ENCODE data around the gene MTNR1A. TPM values are rescaled to one million over a fixed set of nuclear protein-coding genes. Genes with fewer than 3 reads are reported as not detected.

MTNR1A gene
- total and polyA plus RNA-seq, 2 donors (not counting 3 experiments of a cell fraction or from before 2014, with no cell fraction given), result not detected

DNA sequence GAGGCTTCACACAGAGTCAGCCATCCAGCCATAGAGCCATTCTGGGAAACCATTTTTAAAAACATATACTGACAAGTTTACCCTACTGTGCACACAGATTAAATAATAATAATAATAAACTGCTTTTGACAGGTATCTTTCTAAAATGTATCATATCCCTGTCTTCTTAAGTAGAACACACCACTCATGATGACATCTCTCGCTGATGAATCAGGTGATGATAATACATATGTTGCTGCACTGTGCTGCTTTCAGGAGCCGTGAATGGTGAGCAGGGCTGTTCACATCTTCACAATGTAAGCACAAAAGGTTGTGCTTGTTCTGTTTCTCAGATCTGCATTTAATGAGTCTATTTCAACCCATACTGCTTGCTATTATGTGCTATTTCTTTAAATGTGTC, 3.5 kb downstream of the MTNR1A start:
- Histone ChIP-seq H3K36me3 (ENCODE audit: control insufficient read depth in 2 of 2, extremely low read depth in 1 of 2, insufficient read depth in 2 of 2, low read length in 2 of 2) (no peaks in the 10 kb centered on the region), H3K9me3 (replicated peaks; ENCODE audit: control insufficient read depth, insufficient read depth, low read length) (no peaks in the 10 kb centered on the region), H2AFZ (ENCODE audit: low read depth, low read length) (no peak overlapping the region), H4K20me1 (replicated peaks; ENCODE audit: control insufficient read depth, extremely low read depth, insufficient read depth, low read length) (no peaks in the 10 kb centered on the region), H3K27me3 (ENCODE audit: control insufficient read depth in 2 of 2, insufficient read depth in 2 of 2, low read length in 2 of 2) (no peaks in the 10 kb centered on the region), H3K4me1 (ENCODE audit: control insufficient read depth, extremely low read depth, insufficient read depth, low read length) (no peaks in the 10 kb centered on the region), H3K4me2 (ENCODE audit: insufficient read depth, low read length) (no peak overlapping the region), H3K79me2 (ENCODE audit: control insufficient read depth, insufficient read depth, low read length) (no peaks in the 10 kb centered on the region), H3K27ac (ENCODE audit: insufficient read depth, low read depth, low read length) (no peak overlapping the region), H3K9ac (replicated peaks; ENCODE audit: extremely low read depth, insufficient read depth, low read length) (no peak overlapping the region), H3K9me1 (replicated peaks; ENCODE audit: control insufficient read depth, extremely low read depth, insufficient read depth, low read length) (no peaks in the 10 kb centered on the region), H3K4me3 (replicated peaks in 1 of 3; ENCODE audit: insufficient read depth in 1 of 3, low read depth in 1 of 3, low read length in 3 of 3) (no peak overlapping the region)
- TF ChIP-seq, protein P1, sequence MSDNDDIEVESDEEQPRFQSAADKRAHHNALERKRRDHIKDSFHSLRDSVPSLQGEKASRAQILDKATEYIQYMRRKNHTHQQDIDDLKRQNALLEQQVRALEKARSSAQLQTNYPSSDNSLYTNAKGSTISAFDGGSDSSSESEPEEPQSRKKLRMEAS (IDR thresholded peaks at IDR 0.05; ENCODE audit: insufficient read depth, insufficient read length), result no peak
- TF ChIP-seq JUN (IDR thresholded peaks at IDR 0.05; ENCODE audit: borderline replicate concordance, insufficient read depth, insufficient read length, low read depth) (no peak), POLR2A (IDR thresholded peaks at IDR 0.05; ENCODE audit: low read depth, low read length) (no peak)
- dilution Hi-C loops (cut with MboI; ENCODE audit: extremely low pct_ligation_motif_present, low sequenced_read_pairs) (no loop called here), intact Hi-C loops (cut with micrococcal nuclease) (no loop called here)
- DNase-seq (ENCODE audit: low read depth, low spot score), result no peak
- ChIA-PET POLR2A (no interaction called here), CTCF (no interaction called here)
- no TSS peak for BruUV-seq (replicated peaks)
- FAIRE-seq, result no peak

DNA sequence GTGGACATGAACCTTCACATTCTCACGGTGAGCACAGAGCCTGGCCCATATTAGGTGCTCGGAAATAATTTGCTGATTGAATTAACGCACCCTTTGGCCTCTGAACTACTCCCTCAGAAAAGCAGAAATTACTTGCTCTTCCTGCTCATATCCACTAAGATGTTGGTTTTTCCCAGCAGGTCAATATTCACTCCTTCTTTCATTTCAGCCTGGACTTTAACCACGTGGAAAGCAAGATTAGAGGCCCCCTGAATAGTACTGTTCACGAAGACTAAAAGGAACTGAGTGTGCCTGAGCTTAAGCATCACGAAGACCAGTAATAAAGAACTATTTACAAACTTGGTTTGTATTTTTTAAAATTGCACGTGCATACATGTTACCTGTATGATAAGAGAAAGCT, 9.9 kb downstream of the MTNR1A start:
- Histone ChIP-seq H3K4me3 (replicated peaks in 1 of 3; ENCODE audit: insufficient read depth in 1 of 3, low read depth in 1 of 3, low read length in 3 of 3) (no peak overlapping the region), H3K27ac (ENCODE audit: insufficient read depth, low read depth, low read length) (no peak overlapping the region), H3K9me1 (replicated peaks; ENCODE audit: control insufficient read depth, extremely low read depth, insufficient read depth, low read length) (no peaks in the 10 kb centered on the region), H3K9me3 (replicated peaks; ENCODE audit: control insufficient read depth, insufficient read depth, low read length) (no peaks in the 10 kb centered on the region), H3K4me1 (ENCODE audit: control insufficient read depth, extremely low read depth, insufficient read depth, low read length) (no peaks in the 10 kb centered on the region), H3K9ac (replicated peaks; ENCODE audit: extremely low read depth, insufficient read depth, low read length) (no peak overlapping the region), H3K79me2 (ENCODE audit: control insufficient read depth, insufficient read depth, low read length) (no peaks in the 10 kb centered on the region), H3K27me3 (ENCODE audit: control insufficient read depth in 2 of 2, insufficient read depth in 2 of 2, low read length in 2 of 2) (no peaks in the 10 kb centered on the region), H3K4me2 (ENCODE audit: insufficient read depth, low read length) (no peak overlapping the region), H4K20me1 (replicated peaks; ENCODE audit: control insufficient read depth, extremely low read depth, insufficient read depth, low read length) (no peaks in the 10 kb centered on the region), H3K36me3 (ENCODE audit: control insufficient read depth in 2 of 2, extremely low read depth in 1 of 2, insufficient read depth in 2 of 2, low read length in 2 of 2) (no peaks in the 10 kb centered on the region), H2AFZ (ENCODE audit: low read depth, low read length) (no peak overlapping the region)
- intact Hi-C loops (cut with micrococcal nuclease) (no loop called here), dilution Hi-C loops (cut with MboI; ENCODE audit: extremely low pct_ligation_motif_present, low sequenced_read_pairs) (no loop called here)
- no peak for DNase-seq (ENCODE audit: low read depth, low spot score)
- ChIA-PET POLR2A (no interaction called here), CTCF (no interaction called here)
- no TSS peak for BruUV-seq (replicated peaks)
- no peak for FAIRE-seq
- TF ChIP-seq EZH2 (IDR thresholded peaks at IDR 0.05; ENCODE audit: borderline replicate concordance, low read depth, low read length, severe bottlenecking) (no peak), POLR2A (IDR thresholded peaks at IDR 0.05; ENCODE audit: low read depth, low read length) (no peak), GATA2 (IDR thresholded peaks at IDR 0.05; ENCODE audit: insufficient read depth, insufficient read length, low read depth, low read length) (no peak), FOS (IDR thresholded peaks at IDR 0.05; ENCODE audit: borderline replicate concordance, insufficient read depth, low read length) (no peak), JUN (IDR thresholded peaks at IDR 0.05; ENCODE audit: borderline replicate concordance, insufficient read depth, insufficient read length, low read depth) (no peak), MYC (IDR thresholded peaks at IDR 0.05; ENCODE audit: low read depth, low read length) (no peak), POLR2AphosphoS5 (IDR thresholded peaks at IDR 0.05; ENCODE audit: insufficient read depth, low read depth, low read length) (no peak)
- TF ChIP-seq, protein P1 (IDR thresholded peaks at IDR 0.05; ENCODE audit: insufficient read depth, insufficient read length), result no peak
- TF ChIP-seq, protein P2, sequence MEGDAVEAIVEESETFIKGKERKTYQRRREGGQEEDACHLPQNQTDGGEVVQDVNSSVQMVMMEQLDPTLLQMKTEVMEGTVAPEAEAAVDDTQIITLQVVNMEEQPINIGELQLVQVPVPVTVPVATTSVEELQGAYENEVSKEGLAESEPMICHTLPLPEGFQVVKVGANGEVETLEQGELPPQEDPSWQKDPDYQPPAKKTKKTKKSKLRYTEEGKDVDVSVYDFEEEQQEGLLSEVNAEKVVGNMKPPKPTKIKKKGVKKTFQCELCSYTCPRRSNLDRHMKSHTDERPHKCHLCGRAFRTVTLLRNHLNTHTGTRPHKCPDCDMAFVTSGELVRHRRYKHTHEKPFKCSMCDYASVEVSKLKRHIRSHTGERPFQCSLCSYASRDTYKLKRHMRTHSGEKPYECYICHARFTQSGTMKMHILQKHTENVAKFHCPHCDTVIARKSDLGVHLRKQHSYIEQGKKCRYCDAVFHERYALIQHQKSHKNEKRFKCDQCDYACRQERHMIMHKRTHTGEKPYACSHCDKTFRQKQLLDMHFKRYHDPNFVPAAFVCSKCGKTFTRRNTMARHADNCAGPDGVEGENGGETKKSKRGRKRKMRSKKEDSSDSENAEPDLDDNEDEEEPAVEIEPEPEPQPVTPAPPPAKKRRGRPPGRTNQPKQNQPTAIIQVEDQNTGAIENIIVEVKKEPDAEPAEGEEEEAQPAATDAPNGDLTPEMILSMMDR (IDR thresholded peaks at IDR 0.05; ENCODE audit: extremely low read depth in 1 of 2, insufficient read depth in 1 of 2, low read depth in 1 of 2, low read length in 2 of 2), result no peak

All from endothelial cell of umbilical vein (primary cell).